Heart left ventricle (tissue), 16 donors: ENCODE results near the gene MCAM. TPM values are rescaled to one million over a fixed set of nuclear protein-coding genes. Genes with fewer than 3 reads are reported as not detected.

Experiments
- ATAC-seq, 4 donors: fragments of 200-7000 bp; cut with Tn5 transposase; one replicate each; pipeline ENCODE4 v1.9.1; 2020 to 2022; ENCODE audit warnings: moderate library complexity in 4 of 4, mild to moderate bottlenecking in 3 of 4, moderate number of reproducible peaks in 1 of 4
- DNase-seq, 5 donors: peaks; one replicate each; pipeline ENCODE4 v3.0.0-alpha.2; 2020
- H3K27ac ChIP-seq, 12 donors: fragments of 200-600 bp; sonication (generic) in 4 of 12; one replicate each; pipeline versions ENCODE4 v1.5.0 to v1.8.0; 2016 to 2022; ENCODE audit warnings: mild to moderate bottlenecking in 2 of 12
- H3K27me3 ChIP-seq, 9 donors: fragments of 200-600 bp; sonication (generic) in 2 of 9; one replicate each; pipeline versions ENCODE4 v1.5.1 to v1.8.0; 2016 to 2022; ENCODE audit warnings: mild to moderate bottlenecking in 3 of 9
- H3K36me3 ChIP-seq, 9 donors: fragments of 200-600 bp; sonication (generic) in 2 of 9; one replicate each; pipeline versions ENCODE4 v1.5.0 to v1.8.0; 2018 to 2022; ENCODE audit warnings: mild to moderate bottlenecking in 2 of 9
- H3K4me1 ChIP-seq, 12 donors: fragments of 200-600 bp; sonication (generic) in 4 of 12; one replicate each; pipeline versions ENCODE4 v1.5.0 to v1.8.0; 2016 to 2022; ENCODE audit warnings: mild to moderate bottlenecking in 3 of 12
- H3K4me3 ChIP-seq, 12 donors: fragments of 200-600 bp; sonication (generic) in 4 of 12; one replicate each; pipeline versions ENCODE4 v1.5.0 to v1.8.0; 2017 to 2022; ENCODE audit warnings: mild to moderate bottlenecking in 9 of 12, moderate library complexity in 4 of 12
- H3K9me3 ChIP-seq, 12 donors: fragments of 200-600 bp; sonication (generic) in 4 of 12; one replicate each; pipeline versions ENCODE4 v1.5.0 to v1.8.0; 2016 to 2022; ENCODE audit warnings: mild to moderate bottlenecking in 1 of 12
- CTCF ChIP-seq, 12 donors: fragments of 200-600 bp; sonication (generic) in 4 of 12; IDR thresholded peaks; one replicate each; pipeline versions ENCODE4 v1.5.0 to v1.8.0; 2018 to 2022; ENCODE audit warnings: antibody characterized with exemption in 12 of 12, mild to moderate bottlenecking in 5 of 12
- POLR2A ChIP-seq, 2 donors: fragments of 450-650 bp; IDR thresholded peaks; one replicate each; pipeline ENCODE4 v1.6.1; 2017; ENCODE audit warnings: antibody characterized with exemption in 2 of 2, mild to moderate bottlenecking in 2 of 2, moderate library complexity in 2 of 2
- WGBS, 4 donors: extraction: QIAGEN DNeasy Blood & Tissue Kit in 2 of 4; methylation state at CpG; one replicate each; pipeline versions ENCODE4 v1.1.5 to v1.1.7; 2013 to 2018; 5-methylcytosine and 5-hydroxymethylcytosine counted together
- intact Hi-C, 10 donors: fragments of 100-400 bp; cut with DNase I; formaldehyde crosslinking; loops; one replicate each; pipeline versions ENCODE4 v1.11.1 to v1.14.2; 2022
- polyA plus RNA-seq, 2 donors: library from polyadenylated mRNA; stranded (reverse); fragments of 200-250 nt; gene quantifications; one replicate each; pipeline ENCODE4 v1.2.3, GENCODE V29; 2013
- total RNA-seq, 9 donors: library from RNA; depleted of rRNA in 2 of 9; stranded (reverse); fragments of >200 nt in 2 of 9; fragmentation: NEBNext Ultra II Directional in 3 of 9; extraction: Animal tissue kit (Norgen Biotek cat#: 25700) in 3 of 9; gene quantifications; one replicate each; pipeline versions ENCODE4 v1.1.0 to v1.2.4, GENCODE V29; 2016 to 2023
- donor health status: ischemic (EF 13 %, LVEDD 7.1; RV severe dilation, severe dysfunction).
- donor health status: healthy with polysubstance abuse.
- donor health status: DM: no; HTN: yes; CAD: no.
- donor health status: DM: no; HTN: no; CAD: no.
- donor health status: ischemic (EF 25% LVEDD 6.9; RV normal size, moderate dysfunction).
- donor health status: ischemic (EF 25% LVEDD 5.7; RV mildly dilated, moderate dysfunction).
- donor health status: healthy.
- donor health status: DM: yes; HTN: yes; CAD: no.
- donor health status: ischemic (EF 35%, LVEDD 5.7; RV mildly dilated, moderate dysfunction).
- donor health status: nonischemic (EF 11% LVEDD 7.7; RV severe dilation, severe dysfunction).
- donor health status: DM: yes; HTN: yes; CAD: no.
- donor health status: PGD.
- donor health status: ischemic (EF 29% LVEDD 5.4; RV normal size, mild dysfunction).
- donor health status: nonischemic (EF 23%, LVEDD 6.1; RV moderate dilation, normal function).

The MCAM gene
- total and polyA plus RNA-seq, 11 donors: 31.9 to 380 (median 108) TPM

DNA sequence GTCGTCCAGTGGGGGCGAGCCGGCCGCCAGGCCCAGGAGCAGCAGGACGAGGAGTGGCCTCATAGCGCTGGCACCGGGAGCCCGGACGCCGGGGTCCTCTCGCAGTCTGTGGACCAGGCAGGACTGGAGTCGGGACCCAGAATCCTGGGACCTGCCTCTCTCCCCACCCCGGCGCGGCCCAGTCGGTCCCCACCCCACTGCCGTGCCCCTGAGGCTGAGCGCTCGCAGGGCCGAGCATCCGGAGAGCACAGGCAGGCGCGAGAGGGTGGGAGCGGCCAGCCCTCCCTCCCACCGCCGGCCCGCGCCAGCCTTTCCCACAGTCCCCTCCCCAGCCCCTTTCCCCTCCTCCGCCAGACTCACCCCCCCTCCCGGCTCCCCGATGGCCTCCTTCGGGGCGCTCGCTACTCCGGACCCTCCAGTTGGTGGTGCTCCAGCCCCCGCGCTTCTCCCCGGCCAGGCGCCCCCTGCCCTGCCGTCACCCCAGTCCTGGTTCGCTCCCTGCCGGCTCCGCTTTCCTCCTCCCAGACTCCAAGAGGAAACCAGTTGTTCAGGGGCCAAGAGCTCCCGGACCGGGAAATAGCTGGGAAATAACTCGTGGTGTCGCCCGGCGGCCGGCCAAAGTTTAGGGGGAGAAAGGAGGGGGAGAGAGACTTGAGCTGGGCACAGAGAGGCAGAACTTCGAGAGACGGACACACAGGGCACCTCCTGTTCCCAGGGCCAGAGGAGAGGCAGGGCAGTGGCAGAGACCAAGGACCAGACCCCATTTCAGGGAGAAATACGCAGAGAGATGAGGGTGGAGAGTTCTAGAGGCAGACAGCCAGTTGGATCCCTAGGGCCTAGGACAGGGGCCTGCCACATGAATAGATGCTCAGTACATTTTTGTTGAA, 23.6 kb upstream of the MCAM start, which contains the start of gene C1QTNF5:
Gene C1QTNF5 (minus strand): TSS at position 549 of the 887 bp plus-strand sequence. CDS start 486 bp downstream, at position 63.
- peaks cover 4 to 59% (median 39%) of the 10 kb centered on the region in 12 donors for H3K4me1 ChIP-seq

DNA sequence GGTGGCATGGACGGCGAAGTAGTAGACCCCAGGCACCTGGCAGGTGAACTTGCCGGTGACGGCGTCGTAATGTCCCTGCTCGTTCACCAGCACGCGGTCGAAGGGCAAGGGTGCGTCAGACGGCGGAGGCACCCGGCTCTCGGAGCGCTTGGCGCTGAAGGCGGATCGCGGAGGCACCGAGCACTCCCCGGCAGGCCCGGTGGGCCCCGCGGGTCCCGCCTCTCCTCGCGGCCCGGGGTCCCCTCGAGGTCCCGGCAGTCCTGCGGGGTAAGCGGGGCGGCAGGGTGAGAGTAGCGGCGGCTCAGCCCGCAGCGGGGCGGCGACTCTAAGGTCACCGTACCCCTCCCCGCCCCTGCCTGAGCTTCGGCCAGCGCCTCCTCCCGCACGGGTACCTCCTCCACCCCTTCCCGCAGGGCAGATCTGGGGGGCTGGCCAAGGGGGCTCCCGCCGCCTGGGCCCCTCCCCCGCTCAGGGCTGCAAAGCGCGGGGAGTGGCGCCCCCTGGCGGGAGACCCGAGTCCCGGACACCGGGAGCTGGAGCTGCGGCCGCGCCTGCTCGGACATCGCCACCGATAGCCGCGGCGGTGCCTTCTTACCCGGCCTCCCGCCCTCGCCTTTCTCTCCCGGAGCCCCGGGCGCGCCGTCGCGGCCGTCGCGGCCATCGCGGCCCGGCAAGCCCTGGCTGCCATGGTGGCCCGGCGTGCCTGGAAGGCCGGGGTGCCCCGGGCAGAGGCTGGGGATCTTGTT, 22.8 kb upstream of the MCAM start:
- intact Hi-C loops: loop anchor here in 6 of 10 donors (1.0 to 10.0 kb wide), 6 partner anchors 35 to 235 kb away; partner anchors contain the start of genes ABCG4 (in 1 of the 6), C2CD2L (in 1 of the 6), CBL (in 1 of the 6) and DPAGT1 (in 1 of the 6)
- TF ChIP-seq POLR2A (IDR thresholded peaks at IDR 0.05): peak in 1 of 2 donors; percentile 43
- TF ChIP-seq CTCF (IDR thresholded peaks at IDR 0.05): peak; percentile 84 to 98 (median 96)

More for the DNA sequence above, 23.6 kb upstream of the MCAM start, which contains the start of gene C1QTNF5:
- H3K4me3 ChIP-seq: peak within 1 kb of the TSS; percentile 57 to 97 (median 76)
- 1 to 2% (median 1%) methylated on average over 28 to 53 of the region's 53 CpGs for WGBS, 4 donors
- peak within 1 kb of the TSS; percentile 90 to 100 (median 97) for H3K27ac ChIP-seq
- H3K27me3 ChIP-seq: peaks cover 0 to 33% (median 0%) of the 10 kb centered on the region in 9 donors
- peaks cover 0 to 10% (median 5%) of the 10 kb centered on the region in 9 donors for H3K36me3 ChIP-seq
- no peaks in the 10 kb centered on the region for H3K9me3 ChIP-seq
- peak; percentile 12 to 73 (median 54) for ATAC-seq
- intact Hi-C loops: loop anchor here in 3 of 10 donors (1.0 to 5.0 kb wide), 2 partner anchors 34 to 37 kb away; no protein-coding TSS in a partner anchor
- TF ChIP-seq CTCF (IDR thresholded peaks at IDR 0.05) (no peak), POLR2A (IDR thresholded peaks at IDR 0.05) (peak in 1 of 2 donors; percentile 29)
- DNase-seq: peak; percentile 90 to 94 (median 92)

DNA sequence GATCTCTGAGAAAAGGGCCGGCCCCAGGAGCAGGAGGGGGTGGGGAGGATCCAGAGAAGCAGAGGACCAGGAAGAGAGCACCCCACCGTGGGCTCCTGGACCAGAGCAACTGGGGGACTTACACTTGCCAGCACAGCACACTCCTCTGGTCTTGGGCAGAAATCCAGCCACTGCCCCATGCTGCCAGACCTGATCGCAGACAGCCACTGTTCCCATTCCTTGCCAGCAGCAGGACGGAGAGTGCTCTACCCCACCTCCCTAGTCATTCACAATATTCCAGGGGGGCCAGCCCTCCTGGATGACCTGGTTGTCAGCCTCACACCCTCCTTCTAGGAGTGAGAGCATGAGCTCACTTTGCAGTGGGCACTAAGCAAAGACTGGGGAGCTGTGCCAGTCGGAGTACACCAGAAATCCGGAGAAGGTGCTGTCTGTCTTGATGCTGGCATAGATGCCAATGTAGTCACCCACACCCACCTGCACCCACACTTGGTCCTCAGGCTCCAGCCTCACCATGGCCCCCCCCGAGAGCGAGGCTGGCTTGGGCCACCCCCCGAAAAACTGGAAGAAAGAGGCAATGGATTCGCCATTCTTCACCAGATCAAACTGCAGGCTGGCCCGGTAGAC, 22.1 kb upstream of the MCAM start:
- DNase-seq (peak in 3 of 5 donors; percentile 45 to 62 (median 60)), ATAC-seq (peak in 2 of 4 donors; percentile 1 to 3)
- TF ChIP-seq CTCF (IDR thresholded peaks at IDR 0.05) (no peak), POLR2A (IDR thresholded peaks at IDR 0.05) (no peak)
- Histone ChIP-seq H3K4me3 (peak overlapping the region; percentile 57 to 97 (median 76)), H3K27ac (peak overlapping the region in 11 of 12 donors; percentile 90 to 100 (median 97)), H3K9me3 (no peaks in the 10 kb centered on the region), H3K36me3 (peaks cover 0 to 10% (median 5%) of the 10 kb centered on the region in 9 donors), H3K27me3 (peaks cover 0 to 33% (median 0%) of the 10 kb centered on the region in 9 donors), H3K4me1 (peaks cover 7 to 68% (median 47%) of the 10 kb centered on the region in 12 donors)
- 30 to 43% (median 38%) methylated on average over 8 to 11 of the region's 11 CpGs for WGBS, 4 donors
- intact Hi-C loops: loop anchor here in 4 of 10 donors (1.0 to 10.0 kb wide), 5 partner anchors 42 to 234 kb away; partner anchors contain the start of genes USP2 (in 2 of the 4), ABCG4 (in 1 of the 4), C2CD2L (in 1 of the 4) and CBL (in 1 of the 4)

More for the DNA sequence above, 22.8 kb upstream of the MCAM start:
- peak overlapping the region; percentile 90 to 100 (median 97) for H3K27ac ChIP-seq
- H3K27me3 ChIP-seq: peaks cover 0 to 33% (median 0%) of the 10 kb centered on the region in 9 donors
- 1 to 17% (median 2%) methylated on average over 16 to 86 of the region's 86 CpGs for WGBS, 4 donors
- H3K4me1 ChIP-seq: peaks cover 7 to 67% (median 47%) of the 10 kb centered on the region in 12 donors
- H3K36me3 ChIP-seq: peaks cover 0 to 10% (median 5%) of the 10 kb centered on the region in 9 donors
- ATAC-seq (peak in 3 of 4 donors; percentile 35 to 78 (median 65)), DNase-seq (peak; percentile 83 to 87 (median 85))
- H3K9me3 ChIP-seq: no peaks in the 10 kb centered on the region
- H3K4me3 ChIP-seq: peak overlapping the region; percentile 57 to 97 (median 76)
